ENCODE results near the gene PIP4K2A.

DNA sequence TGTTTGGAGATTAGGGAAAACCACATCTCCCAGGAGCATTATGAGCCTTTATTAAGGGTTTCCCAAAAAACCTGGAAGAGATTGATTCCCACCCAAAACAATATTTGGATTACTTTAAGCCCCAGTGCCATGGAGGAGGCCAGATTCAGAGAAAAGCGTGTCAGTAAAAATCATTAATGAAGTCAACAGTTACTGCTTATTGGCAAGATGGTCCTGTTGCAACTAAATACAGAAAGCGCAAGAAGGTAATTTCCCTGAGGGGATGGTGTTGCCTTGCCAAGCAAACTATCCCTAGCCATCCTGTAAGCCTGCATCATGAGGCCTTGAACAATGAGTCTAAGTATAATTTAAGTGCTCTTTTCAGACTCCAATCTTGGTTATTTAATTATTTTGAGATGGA, 212.5 kb downstream of the PIP4K2A start:
- TF ChIP-seq, protein P1, sequence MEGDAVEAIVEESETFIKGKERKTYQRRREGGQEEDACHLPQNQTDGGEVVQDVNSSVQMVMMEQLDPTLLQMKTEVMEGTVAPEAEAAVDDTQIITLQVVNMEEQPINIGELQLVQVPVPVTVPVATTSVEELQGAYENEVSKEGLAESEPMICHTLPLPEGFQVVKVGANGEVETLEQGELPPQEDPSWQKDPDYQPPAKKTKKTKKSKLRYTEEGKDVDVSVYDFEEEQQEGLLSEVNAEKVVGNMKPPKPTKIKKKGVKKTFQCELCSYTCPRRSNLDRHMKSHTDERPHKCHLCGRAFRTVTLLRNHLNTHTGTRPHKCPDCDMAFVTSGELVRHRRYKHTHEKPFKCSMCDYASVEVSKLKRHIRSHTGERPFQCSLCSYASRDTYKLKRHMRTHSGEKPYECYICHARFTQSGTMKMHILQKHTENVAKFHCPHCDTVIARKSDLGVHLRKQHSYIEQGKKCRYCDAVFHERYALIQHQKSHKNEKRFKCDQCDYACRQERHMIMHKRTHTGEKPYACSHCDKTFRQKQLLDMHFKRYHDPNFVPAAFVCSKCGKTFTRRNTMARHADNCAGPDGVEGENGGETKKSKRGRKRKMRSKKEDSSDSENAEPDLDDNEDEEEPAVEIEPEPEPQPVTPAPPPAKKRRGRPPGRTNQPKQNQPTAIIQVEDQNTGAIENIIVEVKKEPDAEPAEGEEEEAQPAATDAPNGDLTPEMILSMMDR (IDR thresholded peaks at IDR 0.05), result no peak
- TF ChIP-seq EP300 (IDR thresholded peaks at IDR 0.05) (no peak), POLR2A (IDR thresholded peaks at IDR 0.05) (no peak)
